GM21515 (cell line): ENCODE results near the gene OR4Q2.
"Not testable (repeated sequence)": the region's sequence is repeated elsewhere in the genome, so short reads cannot be mapped to it uniquely, and the experiment has no call there.

Source experiments
- ATAC-seq: cut with Tn5 transposase; IDR thresholded peaks from one replicate; pipeline ENCODE4 v1.9.1; 2021; ENCODE audit not compliant: unreplicated experiment

Gene OR4Q2

DNA sequence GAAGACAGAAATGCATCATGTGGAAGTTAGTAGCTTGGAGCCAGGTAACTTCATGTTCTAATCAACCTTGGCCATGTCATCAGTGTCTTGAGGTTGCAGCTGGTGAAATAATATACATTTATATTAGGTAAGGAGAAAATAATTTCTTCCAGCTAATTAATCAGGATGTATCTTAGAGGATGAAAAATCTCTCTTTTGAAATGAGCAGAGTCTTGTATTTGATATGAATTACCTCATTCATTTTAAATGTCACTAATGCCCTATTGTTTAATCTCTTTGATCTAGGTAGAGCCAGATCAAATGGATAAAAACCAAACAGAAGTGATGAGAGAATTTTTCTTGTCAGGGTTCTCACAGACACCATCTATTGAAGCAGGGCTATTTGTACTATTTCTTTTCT is at the start of gene OR4Q2:
TSS of gene OR4Q2 (plus strand) at position 301 of the 400 bp plus-strand sequence.
- no peak for ATAC-seq

DNA sequence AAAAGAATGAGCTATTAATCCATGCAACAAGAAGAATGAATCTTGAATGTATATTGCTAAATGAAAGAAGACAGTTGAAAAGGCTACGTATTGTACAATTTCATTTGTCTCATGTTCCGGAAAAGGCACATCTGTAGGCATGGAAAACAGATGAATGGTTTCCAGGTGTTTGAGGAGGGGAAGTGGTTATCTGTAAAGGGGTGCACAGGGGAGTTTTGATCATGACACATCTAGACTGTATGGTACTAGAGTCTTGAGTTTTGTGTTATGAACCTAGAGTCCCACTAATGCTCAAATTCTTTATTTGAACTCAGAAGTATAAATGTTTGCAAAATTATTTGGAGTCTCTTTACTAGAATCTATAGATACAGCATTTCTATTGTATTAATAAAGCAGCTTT is 32.2 kb upstream of the OR4Q2 start:
- ATAC-seq: not testable (repeated sequence)

DNA sequence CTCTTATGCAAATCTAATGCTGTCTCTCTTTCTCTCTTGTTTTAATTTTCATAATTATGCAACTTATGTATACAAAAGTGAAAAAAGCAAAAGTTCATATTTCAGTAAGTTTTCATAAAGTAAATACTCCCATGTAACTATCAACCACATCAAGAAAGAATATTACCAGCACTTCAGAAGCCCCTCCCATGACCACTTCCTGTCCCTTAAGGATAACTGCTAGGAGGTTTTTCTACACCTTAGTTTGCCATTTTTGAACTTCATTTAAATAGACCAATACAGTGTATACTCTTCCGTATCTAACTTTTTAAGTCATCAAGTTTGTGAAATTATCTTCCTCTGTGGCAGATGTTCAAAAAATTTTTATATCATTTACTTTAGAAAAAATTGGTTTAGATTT is 27.1 kb upstream of the OR4Q2 start:
- no peak for ATAC-seq

DNA sequence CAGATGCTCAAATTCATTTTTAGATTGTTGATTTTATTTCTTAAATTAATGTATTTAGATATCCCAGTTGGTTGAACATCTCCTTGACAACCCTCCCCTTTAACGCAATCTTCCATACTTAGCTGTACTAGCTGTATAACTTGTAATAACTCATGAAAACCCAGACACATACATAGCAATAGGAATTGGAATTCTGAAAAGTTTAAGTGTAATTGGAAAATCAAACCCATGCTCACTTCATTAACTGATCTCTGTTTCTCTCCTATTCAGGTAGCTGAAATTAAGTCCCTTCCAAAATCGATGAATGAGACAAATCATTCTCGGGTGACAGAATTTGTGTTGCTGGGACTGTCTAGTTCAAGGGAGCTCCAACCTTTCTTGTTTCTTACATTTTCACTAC is 26.7 kb upstream of the OR4Q2 start, which contains the start of gene OR4K15:
TSS of gene OR4K15 (plus strand) at position 301 of the 400 bp plus-strand sequence. CDS start at position 301, 0 bp downstream.
- no peak for ATAC-seq

DNA sequence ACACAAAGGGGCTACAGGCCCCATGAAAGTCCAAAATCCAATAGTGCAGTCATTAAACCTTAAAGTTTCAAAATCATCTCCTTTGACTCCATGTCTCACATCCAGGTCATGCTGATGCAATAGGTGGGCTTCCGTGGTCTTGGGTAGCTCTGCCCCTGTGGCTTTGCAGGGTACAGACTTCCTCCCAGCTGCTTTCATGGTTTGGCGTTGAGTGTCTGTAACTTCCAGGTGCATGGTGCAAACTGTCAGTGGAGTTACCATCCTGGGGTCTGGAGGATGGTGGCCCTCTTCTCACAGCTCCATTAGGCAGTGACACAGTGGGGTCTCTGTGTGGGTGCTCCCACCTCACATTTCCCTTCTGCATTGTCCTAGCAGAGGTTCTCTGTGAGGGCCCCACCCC is 8.5 kb upstream of the OR4Q2 start:
- no peak for ATAC-seq

DNA sequence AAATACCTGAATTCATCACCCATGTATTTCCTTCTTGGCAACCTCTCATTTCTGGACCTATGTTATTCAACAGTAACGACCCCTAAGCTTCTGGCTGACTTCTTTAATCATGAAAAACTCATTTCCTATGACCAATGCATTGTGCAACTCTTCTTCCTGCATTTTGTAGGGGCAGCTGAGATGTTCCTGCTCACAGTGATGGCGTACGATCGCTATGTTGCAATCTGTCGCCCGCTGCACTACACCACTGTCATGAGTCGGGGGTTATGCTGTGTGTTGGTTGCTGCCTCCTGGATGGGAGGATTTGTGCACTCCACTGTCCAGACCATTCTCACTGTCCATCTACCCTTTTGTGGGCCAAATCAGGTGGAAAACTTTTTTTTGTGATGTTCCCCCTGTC is 356 bp downstream of the OR4Q2 start:
- ATAC-seq: no peak

DNA sequence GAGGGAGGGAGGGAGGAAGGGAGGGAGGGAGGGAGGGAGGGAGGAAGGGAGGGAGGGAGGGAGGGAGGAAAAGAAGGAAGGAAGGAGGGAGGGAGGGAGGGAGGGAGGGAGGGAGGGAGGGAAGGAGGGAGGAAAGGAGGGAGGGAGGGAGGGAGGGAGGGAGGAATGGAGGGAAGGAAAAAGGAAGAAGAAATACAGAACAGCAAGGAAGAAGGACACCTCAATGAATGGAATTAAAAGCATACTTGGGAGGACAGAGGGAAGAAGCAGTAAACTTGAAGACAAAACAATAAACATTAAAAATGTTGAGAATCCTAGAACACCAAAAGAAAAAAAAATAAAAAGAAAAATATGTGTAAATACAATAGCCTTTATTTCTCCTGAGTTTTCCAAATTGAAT is 6.2 kb downstream of the OR4Q2 start:
- ATAC-seq: no peak

DNA sequence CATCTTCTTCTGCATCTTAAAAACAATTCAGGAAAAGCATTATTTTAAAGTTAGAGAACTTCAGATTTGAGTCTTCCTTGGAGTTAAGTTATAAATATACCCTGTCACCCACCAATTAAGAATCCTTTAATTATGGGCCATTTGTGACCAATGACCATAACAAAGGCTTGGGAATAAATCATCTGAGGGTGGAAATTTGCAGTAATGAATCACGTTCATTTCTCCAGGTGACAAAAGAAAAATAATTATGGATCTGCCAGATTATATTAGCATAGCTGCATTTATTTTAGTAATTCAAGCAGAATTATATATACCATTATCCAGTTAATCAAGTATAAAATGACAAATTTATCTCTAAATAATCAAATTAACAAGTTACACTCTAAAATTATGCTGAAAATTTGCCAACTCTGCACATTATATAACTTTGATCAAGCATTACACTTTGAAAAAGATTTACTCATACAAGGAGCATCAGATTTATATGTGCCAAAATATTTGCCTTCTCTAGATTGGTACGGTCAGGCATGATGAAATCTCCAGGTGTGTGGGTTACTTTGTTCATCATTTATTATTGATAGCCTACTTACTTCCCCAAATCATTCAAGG is 17.4 kb downstream of the OR4Q2 start, which contains the start of gene OR4K14:
TSS of gene OR4K14 (minus strand) at position 51 of the 609 bp plus-strand sequence. CDS start 4,114 bp downstream, outside the sequence.
- no peak for ATAC-seq

DNA sequence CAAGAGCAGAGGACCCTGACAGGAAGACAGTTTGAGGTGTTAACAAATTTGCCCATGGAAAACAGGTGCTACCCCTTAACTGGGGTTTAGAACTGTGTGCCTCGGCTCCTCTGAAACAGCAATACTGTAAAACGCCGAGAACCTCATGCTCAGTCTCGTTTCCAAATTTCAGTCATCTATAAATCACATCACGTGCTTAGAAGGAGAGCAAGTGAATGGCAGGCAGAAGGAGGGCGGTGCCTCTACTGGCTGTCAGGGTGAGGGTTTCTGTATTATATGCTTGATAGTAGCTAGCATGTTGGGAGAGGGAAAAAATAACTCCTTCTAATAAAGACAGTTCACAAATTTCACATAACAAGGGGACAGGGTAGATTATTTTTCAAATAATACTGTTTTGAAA is 29.1 kb downstream of the OR4Q2 start:
- ATAC-seq: no peak

DNA sequence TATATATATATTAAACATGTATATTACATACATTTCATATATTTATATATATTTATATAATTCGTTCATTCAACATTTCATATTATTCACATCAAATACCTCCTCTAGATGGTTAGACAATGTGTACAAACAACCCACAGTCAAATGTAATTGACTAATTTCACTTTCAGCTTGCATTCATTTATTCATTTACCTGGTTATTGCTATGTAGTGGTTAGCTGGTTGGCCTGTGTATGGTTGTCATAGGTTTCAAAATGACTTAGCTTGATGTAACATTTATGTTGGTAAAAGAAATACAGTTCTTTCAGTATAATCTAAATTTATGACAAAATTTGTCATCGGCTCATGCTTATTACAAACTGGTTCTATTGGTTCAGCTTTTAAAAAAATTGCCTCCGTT is 33.5 kb downstream of the OR4Q2 start:
- ATAC-seq: no peak

DNA sequence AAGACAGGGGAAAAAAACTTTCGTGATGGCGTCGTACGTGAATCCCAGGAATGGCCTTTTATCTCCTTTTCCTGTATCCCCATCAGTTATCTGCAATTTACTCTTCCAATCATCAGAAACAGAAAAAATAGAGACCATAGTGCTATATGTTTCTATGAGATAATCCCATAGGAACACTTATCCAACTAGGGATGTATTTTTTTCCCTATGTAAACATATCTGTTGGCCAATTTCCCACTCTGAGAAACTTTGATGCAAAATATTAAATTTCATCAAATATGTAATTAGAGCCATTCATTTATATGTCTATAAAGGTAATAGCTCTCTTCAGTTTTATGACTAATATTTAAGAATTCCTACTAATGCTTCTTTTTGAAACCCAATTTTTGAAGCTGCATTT is 34.0 kb downstream of the OR4Q2 start, which contains the start of gene OR4K13:
TSS of gene OR4K13 (minus strand) at position 101 of the 400 bp plus-strand sequence. CDS start 1,280 bp downstream, outside the sequence.
- ATAC-seq: no peak

DNA sequence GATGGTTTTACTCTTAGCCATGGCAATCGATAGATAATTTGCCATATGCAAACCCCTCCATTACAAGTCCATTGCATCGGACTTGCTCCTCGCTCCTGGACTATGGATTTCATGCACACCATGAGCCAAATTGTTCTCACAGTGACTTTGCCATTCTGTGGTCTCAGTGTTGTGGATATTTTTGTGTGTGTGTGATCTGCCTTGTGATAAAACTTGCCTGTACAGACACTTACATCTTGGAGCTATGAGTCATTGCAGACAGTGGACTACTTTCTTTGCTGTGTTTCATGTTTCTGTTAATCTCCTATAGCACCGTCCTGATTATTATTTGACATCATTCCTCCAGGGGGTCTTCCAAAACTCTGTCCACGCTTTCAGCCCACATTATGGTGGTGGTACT is 42.3 kb downstream of the OR4Q2 start:
- no peak for ATAC-seq

DNA sequence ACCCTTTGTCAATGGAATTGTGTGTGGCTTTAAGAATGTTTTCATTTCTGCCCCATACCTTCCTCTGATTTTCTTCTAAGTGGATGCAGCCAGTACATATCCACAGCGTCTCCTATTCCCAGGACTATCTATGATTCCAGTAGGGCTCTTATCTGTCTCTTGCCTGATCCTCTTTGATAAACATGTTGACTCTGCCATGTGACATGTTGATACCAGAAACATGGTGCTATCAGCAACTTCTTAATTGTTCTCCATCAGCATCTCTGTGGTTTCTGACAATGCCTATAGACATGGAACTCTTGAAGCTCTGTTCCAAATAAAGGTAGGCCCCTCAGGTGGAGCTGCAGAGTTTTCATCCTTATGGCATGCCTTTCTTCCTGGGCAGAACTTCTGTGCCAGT is 46.2 kb downstream of the OR4Q2 start:
- ATAC-seq: no peak
